ENCODE measurements around the gene TRAPPC3.

- TF ChIP-seq CTCF (conservative IDR thresholded peaks at IDR 0.05 in 1 of 2, IDR thresholded peaks at IDR 0.05 in 1 of 2; ENCODE audit: extremely low read depth in 1 of 2, insufficient read depth in 1 of 2, low read depth in 1 of 2, low read length in 2 of 2) (peak; percentile 17 to 49), EZH2 (IDR thresholded peaks at IDR 0.05; ENCODE audit: borderline replicate concordance, low read length) (no peak)
Measured at GRCh38 chr1:36160949-36161485, 11.7 kb upstream of the TRAPPC3 start.
